Breast epithelium (tissue), 4 donors: Measurements from ENCODE around the gene APBA1. TPM values are rescaled to one million over a fixed set of nuclear protein-coding genes. Genes with fewer than 3 reads are reported as not detected.

ENCODE experiments used
- DNase-seq, 2 donors: peaks; one replicate each; pipeline ENCODE4 v3.0.0-alpha.2; 2019; ENCODE audit warnings: low spot score in 2 of 2
- H3K27ac ChIP-seq, 2 donors: fragments of 200-600 bp; sonication (generic) in 1 of 2; one replicate each; pipeline ENCODE4 v1.5.1; 2016 to 2019; ENCODE audit warnings: mild to moderate bottlenecking in 1 of 2
- H3K27me3 ChIP-seq, 2 donors: fragments of 200-600 bp; sonication (generic) in 1 of 2; one replicate each; pipeline versions ENCODE4 v1.5.1 to v1.6.0; 2017 to 2019; ENCODE audit warnings: control low read depth in 1 of 2, mild to moderate bottlenecking in 1 of 2
- H3K36me3 ChIP-seq: fragments of 200-600 bp; one replicate; pipeline ENCODE4 v1.5.1; 2019
- H3K4me1 ChIP-seq, 2 donors: fragments of 200-600 bp; sonication (generic); one replicate each; pipeline ENCODE4 v1.5.1; 2016 to 2019; ENCODE audit warnings: control low read depth in 1 of 2
- H3K4me3 ChIP-seq, 3 donors: fragments of 200-600 bp; sonication (generic); 1 replicate in 2 of 3; 2 replicates in 1 of 3; pipeline ENCODE4 v1.5.1; 2016 to 2019; ENCODE audit warnings: mild to moderate bottlenecking in 3 of 3, moderate library complexity in 2 of 3
- H3K9me3 ChIP-seq, 2 donors: fragments of 200-600 bp; sonication (generic) in 1 of 2; one replicate each; pipeline ENCODE4 v1.5.1; 2016 to 2019; ENCODE audit warnings: control low read depth in 1 of 2
- POLR2A ChIP-seq: fragments of 450-650 bp; IDR thresholded peaks from one replicate; pipeline ENCODE4 v1.6.1; 2016; ENCODE audit warnings: antibody characterized with exemption, mild to moderate bottlenecking, moderate library complexity
- POLR2AphosphoS5 ChIP-seq, 3 donors: sonication (generic); formaldehyde crosslinking; IDR thresholded peaks; one replicate each; pipeline ENCODE4 v1.6.1; 2017; ENCODE audit warnings: antibody characterized with exemption in 3 of 3
- intact Hi-C: fragments of 100-400 bp; cut with DNase I; formaldehyde crosslinking; loops from one replicate; pipeline ENCODE4 v1.15.1; 2023; ENCODE audit warnings: low total_unique reads
- total RNA-seq, 3 donors: library from RNA; depleted of rRNA; stranded (reverse); fragments of >200 nt; gene quantifications; one replicate each; pipeline ENCODE4 v1.1.0, GENCODE V29; 2016
- TF ChIP-seq, protein P1 (sequence below), 3 donors: fragments of 450-650 bp; IDR thresholded peaks; one replicate each; pipeline ENCODE4 v1.5.1; 2016 to 2017; ENCODE audit warnings: antibody characterized with exemption in 3 of 3, mild to moderate bottlenecking in 3 of 3, moderate library complexity in 3 of 3

Gene APBA1
- total RNA-seq, 3 donors from 2014 or later: 6.9 to 8.0 (median 7.8) TPM

DNA sequence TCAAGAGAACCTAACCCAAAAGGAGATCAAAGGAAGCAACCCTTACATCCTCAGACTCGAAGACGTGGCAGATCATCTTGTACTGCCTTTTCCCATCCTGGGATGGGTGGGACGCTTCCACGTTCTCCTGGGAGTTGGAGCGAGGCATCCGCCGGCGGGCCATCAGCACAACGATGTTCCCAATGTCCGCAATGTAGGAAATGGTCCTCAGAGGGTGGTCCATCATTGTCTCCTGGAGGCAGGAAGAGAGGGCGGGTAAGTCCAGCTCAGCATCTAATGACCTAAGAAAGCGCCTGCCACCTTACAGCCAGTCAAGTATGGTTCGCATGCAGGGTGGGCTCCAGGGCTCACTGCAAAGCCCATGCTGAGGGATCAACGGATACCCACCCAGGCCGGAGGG, 216.0 kb downstream of the APBA1 start:
- Histone ChIP-seq H3K4me3 (no peak overlapping the region), H3K9me3 (no peaks in the 10 kb centered on the region), H3K27me3 (no peaks in the 10 kb centered on the region), H3K36me3 (no peaks in the 10 kb centered on the region), H3K4me1 (no peaks in the 10 kb centered on the region), H3K27ac (no peak overlapping the region)
- no peak for TF ChIP-seq POLR2A
- no peak for DNase-seq
- intact Hi-C loops: no loop called here

DNA sequence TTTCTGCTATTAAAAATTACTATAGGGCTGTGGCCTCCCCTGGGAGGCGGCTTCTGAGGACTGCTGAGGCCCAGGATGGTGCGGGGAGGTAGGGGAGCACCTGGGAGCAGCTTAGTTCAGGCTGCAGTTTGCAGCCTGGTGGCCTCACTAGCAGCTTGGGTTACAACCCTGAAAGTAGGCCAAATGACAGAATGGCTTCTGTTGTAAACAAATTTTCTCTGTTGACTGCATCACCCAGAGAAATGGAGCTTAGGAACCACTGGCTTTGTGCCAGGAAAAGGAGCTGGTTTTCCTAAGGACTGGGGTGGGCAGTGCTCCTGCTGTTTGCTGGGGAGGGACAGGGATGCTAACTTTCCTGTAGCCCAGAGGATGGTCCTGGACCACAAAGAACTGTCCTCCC, 216.9 kb downstream of the APBA1 start:
- Histone ChIP-seq H3K4me1 (no peaks in the 10 kb centered on the region), H3K27ac (no peak overlapping the region)

DNA sequence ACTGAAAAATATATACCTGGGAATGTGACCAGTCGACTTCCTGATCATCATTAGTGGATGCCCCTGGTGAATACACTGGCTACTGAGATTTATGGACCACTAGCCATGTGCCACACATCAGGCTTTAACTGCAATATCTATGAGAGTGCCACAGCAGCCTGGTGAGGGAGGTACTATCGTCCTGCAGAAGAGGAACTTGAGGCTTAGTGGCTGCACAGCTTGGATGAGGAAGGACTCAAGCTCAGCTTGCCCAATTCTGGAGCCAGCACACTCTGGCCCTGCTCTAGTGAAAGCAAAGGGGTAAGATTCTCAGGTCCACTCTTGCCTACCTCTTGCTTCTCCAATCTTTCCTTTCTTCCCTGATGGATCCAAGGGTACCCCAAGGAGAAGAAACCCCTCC, 217.8 kb downstream of the APBA1 start:
- Histone ChIP-seq H3K27me3 (no peaks in the 10 kb centered on the region), H3K9me3 (no peaks in the 10 kb centered on the region), H3K27ac (no peak overlapping the region), H3K36me3 (no peaks in the 10 kb centered on the region), H3K4me3 (no peak overlapping the region), H3K4me1 (no peaks in the 10 kb centered on the region)
- intact Hi-C loops: no loop called here
- TF ChIP-seq POLR2AphosphoS5 (IDR thresholded peaks at IDR 0.05) (no peak), POLR2A (no peak)
- TF ChIP-seq, protein P1, sequence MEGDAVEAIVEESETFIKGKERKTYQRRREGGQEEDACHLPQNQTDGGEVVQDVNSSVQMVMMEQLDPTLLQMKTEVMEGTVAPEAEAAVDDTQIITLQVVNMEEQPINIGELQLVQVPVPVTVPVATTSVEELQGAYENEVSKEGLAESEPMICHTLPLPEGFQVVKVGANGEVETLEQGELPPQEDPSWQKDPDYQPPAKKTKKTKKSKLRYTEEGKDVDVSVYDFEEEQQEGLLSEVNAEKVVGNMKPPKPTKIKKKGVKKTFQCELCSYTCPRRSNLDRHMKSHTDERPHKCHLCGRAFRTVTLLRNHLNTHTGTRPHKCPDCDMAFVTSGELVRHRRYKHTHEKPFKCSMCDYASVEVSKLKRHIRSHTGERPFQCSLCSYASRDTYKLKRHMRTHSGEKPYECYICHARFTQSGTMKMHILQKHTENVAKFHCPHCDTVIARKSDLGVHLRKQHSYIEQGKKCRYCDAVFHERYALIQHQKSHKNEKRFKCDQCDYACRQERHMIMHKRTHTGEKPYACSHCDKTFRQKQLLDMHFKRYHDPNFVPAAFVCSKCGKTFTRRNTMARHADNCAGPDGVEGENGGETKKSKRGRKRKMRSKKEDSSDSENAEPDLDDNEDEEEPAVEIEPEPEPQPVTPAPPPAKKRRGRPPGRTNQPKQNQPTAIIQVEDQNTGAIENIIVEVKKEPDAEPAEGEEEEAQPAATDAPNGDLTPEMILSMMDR (IDR thresholded peaks at IDR 0.05): no peak
- no peak for DNase-seq

More for the DNA sequence above, 216.9 kb downstream of the APBA1 start:
- intact Hi-C loops: no loop called here
- no peaks in the 10 kb centered on the region for H3K9me3 ChIP-seq
- H3K4me3 ChIP-seq: no peak overlapping the region
- no peaks in the 10 kb centered on the region for H3K36me3 ChIP-seq
- TF ChIP-seq, protein P1 (IDR thresholded peaks at IDR 0.05): no peak
- TF ChIP-seq POLR2A (no peak), POLR2AphosphoS5 (IDR thresholded peaks at IDR 0.05) (no peak)
- no peak for DNase-seq
- no peaks in the 10 kb centered on the region for H3K27me3 ChIP-seq

DNA sequence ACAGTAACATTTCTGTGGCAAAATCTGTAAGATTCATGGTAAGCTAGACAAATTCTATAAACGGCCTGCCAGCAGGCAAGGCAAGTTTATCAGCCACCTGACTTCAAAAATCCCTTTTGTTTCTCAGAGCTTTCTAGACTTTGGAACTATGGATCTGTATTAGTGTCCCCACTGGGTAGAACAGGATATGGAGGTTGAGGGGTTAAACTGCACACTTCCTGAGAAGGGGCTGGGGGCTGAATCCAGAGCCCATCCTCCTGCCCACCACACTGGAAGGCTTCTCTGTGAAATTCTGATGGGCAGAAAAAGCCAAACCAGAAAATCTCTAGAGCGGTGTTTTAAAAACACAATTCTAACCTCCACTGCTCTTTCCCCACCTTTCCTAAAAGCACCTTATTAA, 218.4 kb downstream of the APBA1 start:
- H3K9me3 ChIP-seq: no peaks in the 10 kb centered on the region
- no peaks in the 10 kb centered on the region for H3K27me3 ChIP-seq
- TF ChIP-seq POLR2A (no peak), POLR2AphosphoS5 (IDR thresholded peaks at IDR 0.05) (no peak)
- TF ChIP-seq, protein P1 (IDR thresholded peaks at IDR 0.05): no peak
- intact Hi-C loops: no loop called here
- no peaks in the 10 kb centered on the region for H3K36me3 ChIP-seq
- H3K4me1 ChIP-seq: no peaks in the 10 kb centered on the region
- no peak for DNase-seq
- H3K27ac ChIP-seq: no peak overlapping the region
- H3K4me3 ChIP-seq: no peak overlapping the region

DNA sequence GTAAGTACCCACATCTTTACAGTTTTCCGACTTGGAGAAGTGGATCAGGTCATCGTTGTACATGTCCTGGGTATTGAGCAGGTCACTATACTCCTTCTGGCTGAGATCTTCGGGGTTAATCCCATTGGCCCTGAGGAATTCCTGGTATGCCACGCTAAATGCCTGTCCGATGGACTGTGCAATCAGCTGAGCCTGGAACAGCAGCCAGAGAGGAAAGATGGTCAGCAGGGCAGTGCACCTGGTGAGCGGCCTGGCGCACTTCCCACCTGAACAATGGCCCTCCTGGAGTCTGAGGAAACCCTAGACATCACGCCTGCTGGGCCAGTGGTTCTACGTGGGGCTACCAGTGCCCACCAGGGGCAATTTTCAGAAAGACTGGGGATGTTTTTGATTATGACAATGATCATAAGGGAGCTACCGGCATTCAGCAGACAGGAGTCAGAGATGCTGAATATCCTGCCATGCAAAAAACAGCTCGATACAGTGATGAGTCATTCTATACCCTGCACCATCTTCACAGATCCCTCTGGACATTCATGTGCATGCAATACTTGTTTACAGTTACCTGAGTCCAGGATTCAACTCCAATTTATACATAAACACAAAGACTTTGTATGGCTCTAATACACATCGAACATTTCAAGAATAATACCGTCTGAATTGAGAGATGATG, 219.9 kb downstream of the APBA1 start:
- no peak overlapping the region for H3K27ac ChIP-seq

More for the DNA sequence above, 219.9 kb downstream of the APBA1 start:
- DNase-seq: no peak
- intact Hi-C loops: no loop called here
- TF ChIP-seq POLR2AphosphoS5 (IDR thresholded peaks at IDR 0.05): no peak
- no peak for TF ChIP-seq POLR2A
- TF ChIP-seq, protein P1 (IDR thresholded peaks at IDR 0.05): no peak
- Histone ChIP-seq H3K9me3 (no peaks in the 10 kb centered on the region), H3K4me1 (no peaks in the 10 kb centered on the region), H3K36me3 (no peaks in the 10 kb centered on the region), H3K27me3 (no peaks in the 10 kb centered on the region), H3K4me3 (no peak overlapping the region)
